Activated T-cell treated with anti-CD3 and anti-CD28 coated beads, Interleukin-2, amount 50 U/mL, for 4 hours (primary cell): ENCODE measurements around the gene CD177. TPM values are rescaled to one million over a fixed set of nuclear protein-coding genes. Genes with fewer than 3 reads are reported as not detected.
"Not testable (repeated sequence)": the region's sequence is repeated elsewhere in the genome, so short reads cannot be mapped to it uniquely, and the experiment has no call there.

Source experiments
- ATAC-seq, 2 donors: fragments of 200-7000 bp; cut with Tn5 transposase; one replicate each; pipeline ENCODE4 v1.10.0; 2021
- DNase-seq: peaks from one replicate; pipeline ENCODE4 v3.0.0-alpha.2; 2020
- H3K27me3 Mint-ChIP-seq: one replicate; pipeline ENCODE4 v1.8.0; 2021; ENCODE audit warnings: low read depth, mixed read lengths
- H3K36me3 Mint-ChIP-seq: one replicate; pipeline ENCODE4 v1.8.0; 2022; ENCODE audit warnings: mixed read lengths; ENCODE audit not compliant: insufficient read depth
- H3K4me1 Mint-ChIP-seq: one replicate; pipeline ENCODE4 v1.8.0; 2021; ENCODE audit warnings: low read depth, mixed read lengths
- H3K4me3 Mint-ChIP-seq: one replicate; pipeline ENCODE4 v1.8.0; 2021; ENCODE audit warnings: mild to moderate bottlenecking, moderate library complexity, mixed read lengths
- H3K9me3 Mint-ChIP-seq: one replicate; pipeline ENCODE4 v1.8.0; 2021; ENCODE audit warnings: mixed read lengths
- total RNA-seq, 3 donors: library from RNA; stranded (reverse); gene quantifications; one replicate each; pipeline ENCODE4 v1.2.1, GENCODE V29; 2021

The CD177 gene
- total RNA-seq, 3 donors from 2014 or later: not detected

- not testable (repeated sequence) for H3K36me3 Mint-ChIP-seq, H3K9me3 Mint-ChIP-seq, ATAC-seq, DNase-seq, H3K4me1 Mint-ChIP-seq, H3K4me3 Mint-ChIP-seq
- H3K27me3 Mint-ChIP-seq: peaks cover 11% of the 10 kb centered on the region
Measured at GRCh38 chr19:43382586-43383216, 29.2 kb downstream of the CD177 start.

GRCh38 chr19:43383254-43383653 lies 29.8 kb downstream of the CD177 start:
- H3K4me1 Mint-ChIP-seq, H3K4me3 Mint-ChIP-seq, H3K9me3 Mint-ChIP-seq, ATAC-seq, DNase-seq, H3K36me3 Mint-ChIP-seq: not testable (repeated sequence)
- H3K27me3 Mint-ChIP-seq: peaks cover 11% of the 10 kb centered on the region

GRCh38 chr19:43383759-43384158 lies 30.3 kb downstream of the CD177 start:
- ATAC-seq, DNase-seq, H3K4me1 Mint-ChIP-seq, H3K9me3 Mint-ChIP-seq, H3K36me3 Mint-ChIP-seq, H3K4me3 Mint-ChIP-seq: not testable (repeated sequence)
- peaks cover 11% of the 10 kb centered on the region for H3K27me3 Mint-ChIP-seq

- DNase-seq, H3K4me1 Mint-ChIP-seq, H3K36me3 Mint-ChIP-seq, ATAC-seq, H3K4me3 Mint-ChIP-seq, H3K9me3 Mint-ChIP-seq: not testable (repeated sequence)
- H3K27me3 Mint-ChIP-seq: peaks cover 30% of the 10 kb centered on the region
Measured at GRCh38 chr19:43390903-43391551, 37.5 kb downstream of the CD177 start.

- H3K4me1 Mint-ChIP-seq, H3K36me3 Mint-ChIP-seq, H3K4me3 Mint-ChIP-seq, ATAC-seq, H3K9me3 Mint-ChIP-seq, DNase-seq: not testable (repeated sequence)
- H3K27me3 Mint-ChIP-seq: peaks cover 33% of the 10 kb centered on the region
Measured at GRCh38 chr19:43391552-43391935, 38.1 kb downstream of the CD177 start.

GRCh38 chr19:43393501-43393900 lies 40.0 kb downstream of the CD177 start:
- H3K36me3 Mint-ChIP-seq, H3K4me1 Mint-ChIP-seq, ATAC-seq, DNase-seq, H3K9me3 Mint-ChIP-seq, H3K4me3 Mint-ChIP-seq: not testable (repeated sequence)
- peaks cover 38% of the 10 kb centered on the region for H3K27me3 Mint-ChIP-seq

- no peak for ATAC-seq
- H3K4me1 Mint-ChIP-seq: no peaks in the 10 kb centered on the region
- peaks cover 38% of the 10 kb centered on the region for H3K27me3 Mint-ChIP-seq
Measured at GRCh38 chr19:43395561-43395960, 42.1 kb downstream of the CD177 start.

GRCh38 chr19:43406297-43406696 lies 52.8 kb downstream of the CD177 start:
- Mint-ChIP-seq H3K9me3 (no peaks in the 10 kb centered on the region), H3K27me3 (peaks cover 9% of the 10 kb centered on the region), H3K4me1 (no peaks in the 10 kb centered on the region), H3K4me3 (no peak overlapping the region), H3K36me3 (no peaks in the 10 kb centered on the region)
- ATAC-seq (no peak), DNase-seq (no peak)

More at GRCh38 chr19:43395561-43395960, 42.1 kb downstream of the CD177 start:
- Mint-ChIP-seq H3K36me3 (no peaks in the 10 kb centered on the region), H3K9me3 (no peaks in the 10 kb centered on the region), H3K4me3 (no peak overlapping the region)
- no peak for DNase-seq

GRCh38 chr19:43407416-43408005 lies 54.0 kb downstream of the CD177 start:
- Mint-ChIP-seq H3K9me3 (no peaks in the 10 kb centered on the region), H3K27me3 (peaks cover 9% of the 10 kb centered on the region), H3K36me3 (no peaks in the 10 kb centered on the region), H3K4me1 (no peaks in the 10 kb centered on the region), H3K4me3 (no peak overlapping the region)
- DNase-seq (no peak), ATAC-seq (no peak)

- ATAC-seq (no peak), DNase-seq (no peak)
- Mint-ChIP-seq H3K36me3 (no peaks in the 10 kb centered on the region), H3K4me1 (no peaks in the 10 kb centered on the region), H3K9me3 (no peaks in the 10 kb centered on the region), H3K4me3 (no peak overlapping the region), H3K27me3 (peaks cover 9% of the 10 kb centered on the region)
Measured at GRCh38 chr19:43408043-43408442, 54.6 kb downstream of the CD177 start.

- H3K9me3 Mint-ChIP-seq: no peaks in the 10 kb centered on the region
Measured at GRCh38 chr19:43409415-43409814, 55.9 kb downstream of the CD177 start.

GRCh38 chr19:43412441-43412840 lies 59.0 kb downstream of the CD177 start:
- Mint-ChIP-seq H3K36me3 (no peaks in the 10 kb centered on the region), H3K27me3 (peaks cover 2% of the 10 kb centered on the region), H3K9me3 (no peaks in the 10 kb centered on the region), H3K4me1 (no peaks in the 10 kb centered on the region), H3K4me3 (no peak overlapping the region)
- ATAC-seq (no peak), DNase-seq (no peak)

More at GRCh38 chr19:43409415-43409814, 55.9 kb downstream of the CD177 start:
- peaks cover 7% of the 10 kb centered on the region for H3K27me3 Mint-ChIP-seq
- DNase-seq: no peak
- H3K4me1 Mint-ChIP-seq: no peaks in the 10 kb centered on the region
- ATAC-seq: no peak
- no peak overlapping the region for H3K4me3 Mint-ChIP-seq
- no peaks in the 10 kb centered on the region for H3K36me3 Mint-ChIP-seq
